Loucy (cell line): ENCODE data around the gene IMMT.

Source experiments
- H2AFZ ChIP-seq: fragments of 200-600 bp; sonication (generic); 2 replicates; pipeline ENCODE4 v1.6.0; 2016; ENCODE audit warnings: antibody characterized with exemption, mild to moderate bottlenecking, low read length, moderate library complexity
- H3F3A ChIP-seq: fragments of 200-600 bp; 2 replicates; pipeline ENCODE4 v1.6.0; 2016; ENCODE audit warnings: antibody characterized with exemption, low read depth, mild to moderate bottlenecking
- H3K27me3 ChIP-seq: fragments of 200-600 bp; sonication (generic); 2 replicates; pipeline ENCODE4 v1.6.1; 2014; ENCODE audit warnings: low read length, mild to moderate bottlenecking; ENCODE audit not compliant: insufficient read depth, poor library complexity, severe bottlenecking
- H3K36me3 ChIP-seq: fragments of 200-600 bp; sonication (generic); 2 replicates; pipeline ENCODE4 v1.6.1; 2016; ENCODE audit warnings: low read length; ENCODE audit not compliant: insufficient read depth
- H3K4me1 ChIP-seq: fragments of 200-600 bp; sonication (generic); 2 replicates; pipeline ENCODE4 v1.5.1; 2014; ENCODE audit warnings: low read length, mild to moderate bottlenecking; ENCODE audit not compliant: insufficient read depth, poor library complexity, severe bottlenecking
- H3K4me2 ChIP-seq: fragments of 200-600 bp; sonication (generic); 2 replicates; pipeline ENCODE4 v1.6.0; 2014; ENCODE audit warnings: antibody characterized with exemption, low read length, low read depth, mild to moderate bottlenecking; ENCODE audit not compliant: poor library complexity, severe bottlenecking
- H3K4me3 ChIP-seq: fragments of 200-600 bp; sonication (generic); 2 replicates; pipeline ENCODE4 v1.5.1; 2014; ENCODE audit warnings: low read length, mild to moderate bottlenecking, mixed read lengths; ENCODE audit not compliant: poor library complexity, severe bottlenecking
- H3K79me2 ChIP-seq: fragments of 200-600 bp; sonication (generic); 2 replicates; pipeline ENCODE4 v1.6.1; 2014; ENCODE audit warnings: low read length; ENCODE audit not compliant: insufficient read depth
- H3K9ac ChIP-seq: fragments of 200-600 bp; sonication (generic); 2 replicates; pipeline ENCODE4 v1.6.0; 2014; ENCODE audit warnings: mild to moderate bottlenecking, low read depth, low read length, moderate library complexity; ENCODE audit not compliant: poor library complexity, severe bottlenecking
- H3K9me2 ChIP-seq: fragments of 200-600 bp; sonication (generic); replicated peaks from 2 replicates; pipeline ENCODE4 v1.6.1; 2016; ENCODE audit warnings: low read depth, low read length, mixed read lengths
- H3K9me3 ChIP-seq: fragments of 200-600 bp; sonication (generic); 2 replicates; pipeline ENCODE4 v1.6.1; 2014; ENCODE audit warnings: mild to moderate bottlenecking, antibody characterized with exemption, low read length, low read depth; ENCODE audit not compliant: insufficient read depth
- H4K20me1 ChIP-seq: fragments of 200-600 bp; sonication (generic); 2 replicates; pipeline ENCODE4 v1.6.0; 2014; ENCODE audit warnings: antibody characterized with exemption, low read length, mild to moderate bottlenecking; ENCODE audit not compliant: insufficient read depth, poor library complexity, severe bottlenecking
- EZH2phosphoT487 ChIP-seq: fragments of 200-600 bp; IDR thresholded peaks from 2 replicates; pipeline ENCODE4 v1.6.1; 2018; ENCODE audit warnings: antibody characterized with exemption, mild to moderate bottlenecking, moderate library complexity, borderline replicate concordance
- TF ChIP-seq, protein P1 (sequence below): fragments of 200-600 bp; sonication (generic); conservative IDR thresholded peaks from 2 replicates; pipeline ENCODE4 v1.5.1; 2014; ENCODE audit warnings: mild to moderate bottlenecking, antibody characterized with exemption, low read length

Gene IMMT

DNA sequence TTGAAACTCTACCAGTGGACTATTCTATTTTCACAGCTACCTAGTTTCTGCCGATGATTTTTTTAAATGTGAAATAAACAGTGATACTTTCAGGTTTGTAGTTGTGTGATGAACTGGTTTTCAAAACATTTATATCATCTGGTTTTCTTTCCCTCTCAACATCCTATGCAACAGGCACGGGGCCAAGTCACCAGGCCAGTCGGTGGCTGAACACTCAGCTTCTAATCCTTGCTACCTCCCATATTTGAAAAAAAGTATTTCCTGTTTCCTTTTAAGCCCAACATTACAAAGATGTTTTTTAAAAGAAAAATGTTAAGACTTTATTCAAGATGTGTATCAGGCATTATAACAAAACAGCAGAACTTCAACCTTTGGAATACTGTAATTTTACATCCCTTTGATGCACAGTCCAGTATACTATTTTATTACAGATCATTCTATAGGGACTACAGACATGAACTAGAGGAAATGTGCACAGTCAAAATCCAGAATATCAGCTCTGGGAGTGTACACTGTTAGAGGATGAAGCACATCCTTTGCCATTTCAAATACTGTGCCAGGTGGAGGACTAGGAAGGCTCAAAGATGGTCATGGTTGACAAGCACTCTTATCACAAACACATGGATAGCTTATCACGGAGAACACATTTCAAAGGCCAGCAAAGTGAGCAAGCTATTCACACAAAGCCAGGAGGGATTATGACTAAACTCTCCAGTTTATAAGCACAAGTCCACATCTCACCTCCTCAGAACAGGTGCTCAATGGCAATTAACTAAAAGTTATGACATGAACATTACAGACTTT is 18.6 kb upstream of the IMMT start:
- no peaks in the 10 kb centered on the region for H3K9me2 ChIP-seq
- H3K9ac ChIP-seq: no peak overlapping the region
- no peaks in the 10 kb centered on the region for H3K79me2 ChIP-seq
- TF ChIP-seq, protein P1, sequence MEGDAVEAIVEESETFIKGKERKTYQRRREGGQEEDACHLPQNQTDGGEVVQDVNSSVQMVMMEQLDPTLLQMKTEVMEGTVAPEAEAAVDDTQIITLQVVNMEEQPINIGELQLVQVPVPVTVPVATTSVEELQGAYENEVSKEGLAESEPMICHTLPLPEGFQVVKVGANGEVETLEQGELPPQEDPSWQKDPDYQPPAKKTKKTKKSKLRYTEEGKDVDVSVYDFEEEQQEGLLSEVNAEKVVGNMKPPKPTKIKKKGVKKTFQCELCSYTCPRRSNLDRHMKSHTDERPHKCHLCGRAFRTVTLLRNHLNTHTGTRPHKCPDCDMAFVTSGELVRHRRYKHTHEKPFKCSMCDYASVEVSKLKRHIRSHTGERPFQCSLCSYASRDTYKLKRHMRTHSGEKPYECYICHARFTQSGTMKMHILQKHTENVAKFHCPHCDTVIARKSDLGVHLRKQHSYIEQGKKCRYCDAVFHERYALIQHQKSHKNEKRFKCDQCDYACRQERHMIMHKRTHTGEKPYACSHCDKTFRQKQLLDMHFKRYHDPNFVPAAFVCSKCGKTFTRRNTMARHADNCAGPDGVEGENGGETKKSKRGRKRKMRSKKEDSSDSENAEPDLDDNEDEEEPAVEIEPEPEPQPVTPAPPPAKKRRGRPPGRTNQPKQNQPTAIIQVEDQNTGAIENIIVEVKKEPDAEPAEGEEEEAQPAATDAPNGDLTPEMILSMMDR: no peak
- TF ChIP-seq EZH2phosphoT487: no peak
- H2AFZ ChIP-seq: no peak overlapping the region
- no peaks in the 10 kb centered on the region for H3K4me1 ChIP-seq
- no peaks in the 10 kb centered on the region for H3K9me3 ChIP-seq
- H3K4me3 ChIP-seq: no peak overlapping the region
- H3K4me2 ChIP-seq: no peak overlapping the region
- peaks cover 45% of the 10 kb centered on the region for H3K36me3 ChIP-seq
- H4K20me1 ChIP-seq: no peaks in the 10 kb centered on the region
- no peaks in the 10 kb centered on the region for H3F3A ChIP-seq
- no peaks in the 10 kb centered on the region for H3K27me3 ChIP-seq

DNA sequence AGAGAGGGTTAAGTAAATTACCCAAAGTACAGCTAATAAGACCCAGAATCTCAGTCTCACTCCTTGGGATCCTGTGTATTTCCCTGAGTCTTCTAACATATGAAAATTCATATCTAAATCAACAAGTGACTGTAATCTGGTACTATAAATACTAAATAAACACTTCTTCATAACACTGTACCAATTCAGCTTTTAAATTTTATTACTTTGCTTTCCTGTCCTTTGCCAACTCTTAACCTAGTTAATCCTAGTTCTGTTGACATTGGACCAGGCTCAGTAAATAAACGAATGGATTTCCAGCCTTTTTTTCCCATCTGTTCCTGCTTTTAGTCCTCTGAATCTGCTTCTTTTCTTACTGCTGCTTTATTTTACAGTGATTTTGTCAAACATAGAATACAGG is 17.8 kb upstream of the IMMT start:
- H3K4me1 ChIP-seq: no peaks in the 10 kb centered on the region
- H3K27me3 ChIP-seq: no peaks in the 10 kb centered on the region
- no peak overlapping the region for H3K4me3 ChIP-seq
- H3K36me3 ChIP-seq: peaks cover 54% of the 10 kb centered on the region
- no peak overlapping the region for H3K9ac ChIP-seq
- no peak overlapping the region for H3K4me2 ChIP-seq
- H3K79me2 ChIP-seq: no peaks in the 10 kb centered on the region
- H3F3A ChIP-seq: no peaks in the 10 kb centered on the region
- no peaks in the 10 kb centered on the region for H4K20me1 ChIP-seq
- H3K9me2 ChIP-seq: no peaks in the 10 kb centered on the region
- no peak overlapping the region for H2AFZ ChIP-seq
- no peaks in the 10 kb centered on the region for H3K9me3 ChIP-seq
- TF ChIP-seq, protein P1: no peak
- TF ChIP-seq EZH2phosphoT487: no peak

DNA sequence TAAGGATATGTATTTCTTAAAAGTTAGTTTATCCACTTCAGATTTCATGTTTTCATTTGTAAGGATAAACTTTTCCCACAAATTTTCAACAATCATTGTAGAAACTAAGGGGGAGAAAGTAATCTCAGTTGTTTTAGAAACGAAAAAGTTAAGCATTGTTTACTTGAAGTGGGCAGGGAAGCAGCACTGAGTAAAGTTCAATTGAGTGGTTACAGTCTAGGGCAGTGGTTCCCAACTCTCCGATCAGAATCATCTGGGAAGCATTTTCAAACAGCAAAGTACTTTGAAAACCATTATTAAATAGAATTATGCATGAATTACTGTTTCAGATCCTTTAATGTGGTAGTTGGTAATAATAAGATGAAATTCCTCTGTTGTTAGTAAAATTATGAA is 16.5 kb upstream of the IMMT start:
- Histone ChIP-seq H3K9ac (no peak overlapping the region), H3K9me2 (no peaks in the 10 kb centered on the region), H3F3A (no peaks in the 10 kb centered on the region), H3K36me3 (peaks cover 64% of the 10 kb centered on the region), H3K27me3 (no peaks in the 10 kb centered on the region), H3K79me2 (no peaks in the 10 kb centered on the region), H3K9me3 (no peaks in the 10 kb centered on the region), H3K4me3 (no peak overlapping the region), H3K4me2 (no peak overlapping the region), H2AFZ (no peak overlapping the region), H3K4me1 (no peaks in the 10 kb centered on the region), H4K20me1 (no peaks in the 10 kb centered on the region)
- TF ChIP-seq, protein P1: no peak
- TF ChIP-seq EZH2phosphoT487: no peak
